Skeletal muscle tissue (tissue), 4 donors: Measurements from ENCODE around the gene MATN4. TPM values are rescaled to one million over a fixed set of nuclear protein-coding genes. Genes with fewer than 3 reads are reported as not detected.

Experiments
- H3K27ac ChIP-seq: one replicate; pipeline ENCODE4 v1.7.0; 2013; ENCODE audit warnings: mild to moderate bottlenecking, low read depth, low read length, inconsistent platforms
- H3K27me3 ChIP-seq, 3 donors: one replicate each; pipeline ENCODE4 v1.7.0; 2013; ENCODE audit warnings: low read length in 3 of 3; ENCODE audit not compliant: control insufficient read depth in 3 of 3, insufficient read depth in 3 of 3
- H3K36me3 ChIP-seq, 3 donors: one replicate each; pipeline ENCODE4 v1.7.0; 2013; ENCODE audit warnings: low read length in 3 of 3; ENCODE audit not compliant: control insufficient read depth in 3 of 3, insufficient read depth in 3 of 3
- H3K4me1 ChIP-seq, 3 donors: one replicate each; pipeline ENCODE4 v1.7.0; 2013; ENCODE audit warnings: low read length in 3 of 3, mild to moderate bottlenecking in 3 of 3; ENCODE audit not compliant: control insufficient read depth in 3 of 3, insufficient read depth in 3 of 3
- H3K4me3 ChIP-seq, 3 donors: one replicate each; pipeline ENCODE4 v1.7.0; 2013; ENCODE audit warnings: low read length in 3 of 3
- H3K9ac ChIP-seq, 3 donors: one replicate each; pipeline ENCODE4 v1.7.0; 2013; ENCODE audit warnings: low read length in 3 of 3, mild to moderate bottlenecking in 3 of 3, moderate library complexity in 2 of 3, low read depth in 1 of 3
- H3K9me3 ChIP-seq, 3 donors: one replicate each; pipeline ENCODE4 v1.7.0; 2013; ENCODE audit warnings: low read length in 3 of 3; ENCODE audit not compliant: control insufficient read depth in 3 of 3
- total RNA-seq: library from RNA; depleted of rRNA; stranded (reverse); fragments of >200 nt; gene quantifications from one replicate; pipeline ENCODE4 v1.2.3, GENCODE V29; 2014
- donor health status: Osteomylitis.

The MATN4 gene
- total RNA-seq, 1 donor from 2014 or later: 0.52 TPM

DNA sequence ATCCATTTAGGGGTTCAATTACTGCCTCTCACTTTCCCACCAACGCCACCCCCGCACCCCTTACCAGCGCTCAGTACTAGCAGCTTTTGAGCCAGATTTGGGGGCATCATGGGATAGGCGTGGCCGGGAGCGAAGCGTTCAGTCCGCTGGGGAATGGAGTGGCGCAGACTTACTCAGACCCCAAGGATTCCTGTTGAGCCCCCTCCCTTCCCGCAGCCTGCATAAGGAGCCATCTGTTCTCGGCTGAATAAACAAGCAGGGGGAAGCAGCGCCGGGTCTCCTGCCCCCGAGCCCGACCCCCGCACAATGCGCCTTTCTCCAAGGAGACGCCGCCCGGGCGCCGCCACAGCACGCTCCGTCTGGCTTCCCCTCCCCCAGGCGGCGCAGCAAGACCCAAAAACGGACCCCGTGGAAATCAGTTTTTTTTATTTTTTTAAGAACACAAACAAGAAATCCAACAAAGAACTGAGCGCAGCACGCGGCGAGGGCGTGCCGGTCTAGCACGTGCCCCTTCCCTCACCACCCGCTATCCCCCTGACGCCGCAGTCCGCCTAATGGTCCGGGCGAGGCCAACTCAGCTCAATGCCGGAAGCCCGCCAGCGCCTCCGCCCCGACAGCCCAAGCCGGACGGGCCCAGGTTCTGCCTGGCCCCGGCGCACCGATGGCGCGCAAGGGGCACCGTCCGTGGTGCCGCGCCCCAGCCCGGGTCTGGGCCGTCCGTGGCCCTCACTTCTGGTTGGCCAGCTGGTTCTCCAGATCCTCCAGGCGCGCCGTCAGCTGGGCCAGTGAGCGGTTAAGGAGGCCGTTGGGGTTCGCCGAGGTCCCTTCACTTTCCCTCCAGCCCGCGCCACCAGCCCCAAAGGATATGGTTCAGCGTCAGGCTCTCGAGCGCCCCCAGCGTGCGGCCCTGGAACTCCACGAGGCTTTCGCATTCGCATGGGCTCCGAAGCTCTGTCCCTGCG is 14.8 kb downstream of the MATN4 start:
- peak overlapping the region in 1 of 3 donors; percentile 57 for H3K9ac ChIP-seq
- peaks cover 14 to 34% (median 25%) of the 10 kb centered on the region in 3 donors for H3K27me3 ChIP-seq

GRCh38 chr20:45292343-45292742 is 15.8 kb downstream of the MATN4 start:
- Histone ChIP-seq H3K27me3 (peaks cover 6 to 26% (median 25%) of the 10 kb centered on the region in 3 donors), H3K4me1 (peaks cover 6 to 15% (median 9%) of the 10 kb centered on the region in 3 donors), H3K27ac (no peak overlapping the region), H3K9me3 (no peaks in the 10 kb centered on the region), H3K9ac (no peak overlapping the region), H3K36me3 (no peaks in the 10 kb centered on the region), H3K4me3 (no peak overlapping the region)

More for the DNA sequence above, 14.8 kb downstream of the MATN4 start:
- Histone ChIP-seq H3K27ac (no peak overlapping the region), H3K4me3 (peak overlapping the region; percentile 46 to 69 (median 66)), H3K9me3 (no peaks in the 10 kb centered on the region), H3K36me3 (no peaks in the 10 kb centered on the region), H3K4me1 (peaks cover 6 to 15% (median 9%) of the 10 kb centered on the region in 3 donors)

DNA sequence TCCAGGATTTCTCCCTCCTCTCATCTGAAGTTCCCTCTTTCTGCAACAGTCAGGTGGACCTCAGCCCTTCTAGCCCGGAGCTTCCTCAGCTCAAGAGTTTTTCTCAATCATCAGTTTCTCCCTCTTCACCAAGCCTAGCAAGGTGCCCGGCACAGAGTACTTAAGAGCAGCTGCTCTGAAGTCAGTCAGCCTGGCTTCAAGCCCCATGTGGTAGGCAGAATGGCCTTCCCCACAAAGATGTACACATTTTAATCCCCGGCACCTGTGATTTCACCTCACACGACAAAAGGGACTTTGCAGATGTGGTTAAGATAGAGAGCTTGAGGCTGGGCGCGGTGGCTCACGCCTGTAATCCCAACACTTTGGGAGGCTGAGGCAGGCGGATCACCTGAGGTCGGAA is 16.6 kb downstream of the MATN4 start:
- no peak overlapping the region for H3K9ac ChIP-seq
- peaks cover 6 to 15% (median 9%) of the 10 kb centered on the region in 3 donors for H3K4me1 ChIP-seq
- H3K27ac ChIP-seq: no peak overlapping the region
- H3K4me3 ChIP-seq: no peak overlapping the region
- H3K27me3 ChIP-seq: peaks cover 6 to 26% (median 25%) of the 10 kb centered on the region in 3 donors
- H3K36me3 ChIP-seq: no peaks in the 10 kb centered on the region
- no peaks in the 10 kb centered on the region for H3K9me3 ChIP-seq

- no peak overlapping the region for H3K9ac ChIP-seq
- peaks cover 6 to 26% (median 25%) of the 10 kb centered on the region in 3 donors for H3K27me3 ChIP-seq
- no peaks in the 10 kb centered on the region for H3K9me3 ChIP-seq
- no peaks in the 10 kb centered on the region for H3K36me3 ChIP-seq
- no peak overlapping the region for H3K27ac ChIP-seq
- no peak overlapping the region for H3K4me3 ChIP-seq
- peaks cover 6 to 15% (median 9%) of the 10 kb centered on the region in 3 donors for H3K4me1 ChIP-seq
Measured at GRCh38 chr20:45290677-45291355, 17.3 kb downstream of the MATN4 start.

- peaks cover 6 to 26% (median 25%) of the 10 kb centered on the region in 3 donors for H3K27me3 ChIP-seq
- no peaks in the 10 kb centered on the region for H3K9me3 ChIP-seq
- H3K9ac ChIP-seq: no peak overlapping the region
- peaks cover 6 to 15% (median 9%) of the 10 kb centered on the region in 3 donors for H3K4me1 ChIP-seq
- H3K4me3 ChIP-seq: no peak overlapping the region
- H3K36me3 ChIP-seq: no peaks in the 10 kb centered on the region
- H3K27ac ChIP-seq: no peak overlapping the region
Measured at GRCh38 chr20:45289942-45290676, 18.0 kb downstream of the MATN4 start.

DNA sequence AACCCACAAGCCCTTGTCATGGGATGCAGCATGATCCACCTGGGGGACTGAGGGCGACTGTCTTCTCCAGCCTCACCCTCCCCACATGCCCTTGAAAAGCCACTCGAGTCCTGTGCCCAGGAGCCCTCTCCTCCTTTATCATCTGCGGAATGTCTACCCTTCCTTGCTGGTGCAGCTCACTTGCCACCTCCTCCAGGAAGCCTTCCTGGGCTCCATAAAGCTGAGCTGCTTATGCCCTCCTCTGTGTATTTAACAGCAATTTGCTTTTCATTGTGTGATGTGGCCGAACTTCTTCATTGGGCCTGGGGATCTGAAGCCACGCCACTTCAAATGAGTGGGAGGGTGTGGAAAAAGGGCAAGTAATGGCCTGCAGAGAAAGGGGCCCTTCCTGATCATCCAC is 19.2 kb downstream of the MATN4 start:
- no peak overlapping the region for H3K4me3 ChIP-seq
- H3K9ac ChIP-seq: no peak overlapping the region
- no peaks in the 10 kb centered on the region for H3K36me3 ChIP-seq
- H3K9me3 ChIP-seq: no peaks in the 10 kb centered on the region
- peaks cover 4 to 14% (median 9%) of the 10 kb centered on the region in 3 donors for H3K4me1 ChIP-seq
- no peak overlapping the region for H3K27ac ChIP-seq
- H3K27me3 ChIP-seq: peaks cover 3 to 22% (median 17%) of the 10 kb centered on the region in 3 donors

- Histone ChIP-seq H3K9ac (no peak overlapping the region), H3K4me3 (no peak overlapping the region), H3K36me3 (no peaks in the 10 kb centered on the region), H3K4me1 (peaks cover 2 to 9% (median 6%) of the 10 kb centered on the region in 3 donors), H3K27me3 (peaks cover 7 to 23% (median 17%) of the 10 kb centered on the region in 3 donors), H3K27ac (no peak overlapping the region), H3K9me3 (no peaks in the 10 kb centered on the region)
Measured at GRCh38 chr20:45288376-45288775, 19.7 kb downstream of the MATN4 start.

- Histone ChIP-seq H3K36me3 (no peaks in the 10 kb centered on the region), H3K9ac (no peak overlapping the region), H3K9me3 (no peaks in the 10 kb centered on the region), H3K4me1 (no peaks in the 10 kb centered on the region), H3K27me3 (peaks cover 14 to 17% (median 15%) of the 10 kb centered on the region in 3 donors), H3K4me3 (no peak overlapping the region), H3K27ac (no peak overlapping the region)
Measured at GRCh38 chr20:45283551-45284057, 24.5 kb downstream of the MATN4 start.

GRCh38 chr20:45282700-45283550 is 25.2 kb downstream of the MATN4 start:
- no peak overlapping the region for H3K4me3 ChIP-seq

More at GRCh38 chr20:45282700-45283550, 25.2 kb downstream of the MATN4 start:
- H3K27me3 ChIP-seq: peaks cover 11 to 17% (median 14%) of the 10 kb centered on the region in 3 donors
- no peak overlapping the region for H3K27ac ChIP-seq
- H3K4me1 ChIP-seq: no peaks in the 10 kb centered on the region
- H3K9ac ChIP-seq: no peak overlapping the region
- no peaks in the 10 kb centered on the region for H3K9me3 ChIP-seq
- no peaks in the 10 kb centered on the region for H3K36me3 ChIP-seq
